ENCODE data around the gene SNAI3.

- TF ChIP-seq CTCF (IDR thresholded peaks at IDR 0.05): no peak
- no peak for TF ChIP-seq USF2 (CRISPR knock-in tag; IDR thresholded peaks at IDR 0.05)
- no peak for TF ChIP-seq MAX (CRISPR knock-in tag; IDR thresholded peaks at IDR 0.05)
- no peak for TF ChIP-seq ETV6 (CRISPR knock-in tag; IDR thresholded peaks at IDR 0.05)
- TF ChIP-seq TP53 (CRISPR knock-in tag; IDR thresholded peaks at IDR 0.05): no peak
- no peak for TF ChIP-seq FOXP1 (CRISPR knock-in tag; IDR thresholded peaks at IDR 0.05; ENCODE audit: borderline replicate concordance)
Observed at GRCh38 chr16:88724855-88725555, 38.7 kb upstream of the SNAI3 start.
